ENCODE measurements around the gene VPS4B.

VPS4B gene

DNA sequence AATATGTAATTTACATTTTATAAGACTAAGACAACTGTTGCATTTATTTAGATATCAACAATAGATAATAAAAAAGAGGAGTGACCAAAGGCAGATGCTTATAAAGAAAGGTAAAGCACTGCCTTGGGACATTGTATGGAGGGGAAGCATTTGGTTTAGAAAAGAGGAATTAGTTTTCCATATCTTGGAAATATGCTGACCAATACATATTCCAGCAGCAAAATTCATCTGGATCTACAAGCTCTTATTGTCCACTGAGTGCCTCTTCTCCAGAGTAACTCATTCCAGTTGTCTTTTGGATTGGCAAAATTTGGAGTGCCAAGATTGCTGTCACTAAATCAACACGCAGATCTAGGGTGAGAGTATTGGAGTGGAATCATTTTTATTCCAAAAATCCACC lies 8.9 kb upstream of the VPS4B start:
- DNase-seq (ENCODE audit: low read depth in 1 of 2, low spot score in 1 of 2) = no peak

- no peak for DNase-seq (ENCODE audit: low read depth in 1 of 2, low spot score in 1 of 2)
Observed at GRCh38 chr18:63430526-63430925, 8.2 kb upstream of the VPS4B start.

GRCh38 chr18:63427558-63427957 lies 5.3 kb upstream of the VPS4B start:
- no peak for DNase-seq (ENCODE audit: low read depth in 1 of 2, low spot score in 1 of 2)

- no peak for DNase-seq (ENCODE audit: low read depth in 1 of 2, low spot score in 1 of 2)
Observed at GRCh38 chr18:63422864-63423304, 608 bp upstream of the VPS4B start.

- DNase-seq (ENCODE audit: low read depth in 1 of 2, low spot score in 1 of 2) = no peak
Observed at GRCh38 chr18:63421514-63421913, 762 bp downstream of the VPS4B start.

GRCh38 chr18:63412953-63413352 lies 9.3 kb downstream of the VPS4B start:
- DNase-seq (ENCODE audit: low read depth in 1 of 2, low spot score in 1 of 2) = no peak

DNA sequence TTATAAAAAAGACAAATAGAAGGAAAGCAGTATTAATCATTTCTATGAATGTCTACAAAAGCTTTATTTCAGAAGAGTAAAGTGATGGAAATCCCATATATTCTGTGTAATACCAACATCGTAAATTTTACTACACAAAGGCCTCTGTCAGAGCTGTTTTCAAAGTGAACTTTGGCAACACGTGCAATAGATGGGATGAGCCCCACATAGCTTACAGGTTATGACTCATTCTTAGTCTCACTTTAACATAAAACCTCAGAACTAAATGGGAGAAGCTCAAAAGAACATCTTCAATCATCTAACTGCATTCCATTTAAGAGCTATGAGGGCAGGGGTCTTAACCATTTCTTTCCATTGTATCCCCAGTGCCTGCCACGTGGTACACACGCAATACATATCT lies 11.5 kb downstream of the VPS4B start:
- DNase-seq (ENCODE audit: low read depth in 1 of 2, low spot score in 1 of 2) = no peak

- DNase-seq (ENCODE audit: low read depth in 1 of 2, low spot score in 1 of 2) = no peak
Observed at GRCh38 chr18:63409301-63409700, 13.0 kb downstream of the VPS4B start.

- DNase-seq (ENCODE audit: low read depth in 1 of 2, low spot score in 1 of 2) = no peak
Observed at GRCh38 chr18:63407734-63408133, 14.5 kb downstream of the VPS4B start.

DNA sequence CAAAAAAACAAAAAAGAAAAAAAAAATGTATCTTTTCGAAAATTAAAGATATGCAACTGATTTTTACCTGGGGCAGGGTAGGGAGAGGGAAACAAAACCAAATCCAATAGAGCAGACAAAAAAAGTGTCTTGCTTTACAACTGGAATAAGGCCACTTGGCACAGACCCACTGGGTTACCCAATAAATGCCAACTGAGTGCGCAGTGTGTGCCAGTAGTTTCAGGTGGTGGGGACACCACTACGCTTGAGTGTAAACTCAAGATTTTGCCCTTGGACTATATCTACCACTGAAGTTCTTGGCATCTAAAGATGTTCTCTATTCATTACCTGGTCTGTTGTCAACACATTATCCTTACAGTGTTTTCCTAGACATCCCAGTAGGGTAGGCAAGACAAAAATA lies 16.3 kb downstream of the VPS4B start:
- no peak for DNase-seq (ENCODE audit: low read depth in 1 of 2, low spot score in 1 of 2)

GRCh38 chr18:63402246-63403162 lies 19.8 kb downstream of the VPS4B start:
- DNase-seq (ENCODE audit: low read depth in 1 of 2, low spot score in 1 of 2) = no peak

GRCh38 chr18:63399300-63399699 lies 23.0 kb downstream of the VPS4B start:
- no peak for DNase-seq (ENCODE audit: low read depth in 1 of 2, low spot score in 1 of 2)

DNA sequence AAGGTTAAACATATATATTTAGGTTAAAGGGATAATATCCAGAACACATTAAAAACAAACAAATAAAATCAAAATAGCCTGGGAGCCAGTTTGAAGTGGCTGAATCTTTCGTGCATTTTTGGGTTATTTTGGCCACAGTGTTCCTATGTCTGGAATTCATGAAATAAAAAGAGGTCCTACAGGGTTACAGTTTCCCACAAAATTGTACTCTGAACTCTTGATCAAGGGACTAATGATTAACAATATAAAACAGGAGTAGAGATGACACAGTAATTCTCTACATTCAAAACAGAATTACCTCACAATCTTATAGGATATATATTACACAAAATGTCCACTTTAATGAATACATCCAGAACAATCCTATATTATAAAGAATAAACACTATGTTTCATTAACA lies 24.9 kb downstream of the VPS4B start:
- no peak for DNase-seq (ENCODE audit: low read depth in 1 of 2, low spot score in 1 of 2)

DNA sequence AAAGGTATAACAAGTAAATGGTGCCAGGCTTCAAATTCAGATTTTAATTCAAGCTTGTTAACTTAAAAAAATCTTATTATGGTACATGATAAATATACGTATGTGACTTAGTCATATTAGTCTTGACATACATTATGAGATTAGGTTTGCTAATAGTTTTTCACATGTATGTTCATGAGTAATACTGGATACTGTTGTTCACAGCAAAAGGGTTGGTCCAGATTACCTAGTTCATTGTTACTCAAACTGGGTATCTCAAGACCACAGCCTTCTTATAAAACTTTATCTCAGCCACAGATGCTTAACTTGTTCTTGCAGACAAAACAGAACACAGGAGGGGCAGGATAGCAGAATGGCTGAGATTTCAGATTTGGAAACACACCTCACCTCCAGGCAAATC lies 26.8 kb downstream of the VPS4B start:
- DNase-seq (ENCODE audit: low read depth in 1 of 2, low spot score in 1 of 2) = no peak

DNA sequence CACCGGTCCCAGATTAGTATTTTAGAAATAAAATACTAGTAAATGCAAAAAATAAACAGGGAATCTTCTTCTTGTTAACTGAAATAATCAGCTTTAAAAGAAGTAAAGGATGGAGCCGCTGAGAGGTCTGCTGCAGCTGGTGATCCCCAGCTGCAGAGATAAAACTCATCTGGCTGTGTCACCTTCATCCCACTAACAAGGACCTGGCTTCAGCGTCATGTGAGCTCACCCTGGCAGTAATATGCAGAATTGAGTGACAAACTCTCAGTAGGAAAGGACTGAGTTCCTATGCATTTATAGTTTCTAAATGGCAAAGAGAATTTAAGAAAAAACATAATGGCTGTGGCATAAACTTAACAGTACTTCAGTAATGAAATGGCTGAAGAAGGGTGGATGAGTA lies 27.3 kb downstream of the VPS4B start:
- no peak for DNase-seq (ENCODE audit: low read depth in 1 of 2, low spot score in 1 of 2)

DNA sequence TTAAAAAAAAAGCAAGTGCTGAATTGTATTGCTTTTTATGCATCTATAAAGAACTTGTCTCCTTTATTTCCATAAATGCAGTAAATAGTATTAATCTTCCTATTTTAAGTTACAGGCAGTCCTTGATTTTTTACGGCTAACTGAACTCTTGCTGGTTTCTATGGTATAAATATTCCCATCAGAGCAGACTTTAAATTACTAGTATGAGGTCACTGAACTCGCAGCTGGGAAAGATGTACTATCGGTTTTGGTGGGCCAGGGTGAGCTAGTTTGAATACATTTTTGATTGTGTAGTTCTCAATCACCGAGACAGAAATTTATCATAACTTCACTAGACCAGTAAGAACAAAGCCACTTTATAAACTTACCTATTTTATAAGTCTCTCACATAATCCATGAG lies 34.4 kb downstream of the VPS4B start:
- DNase-seq (ENCODE audit: low read depth in 1 of 2, low spot score in 1 of 2) = no peak

DNA sequence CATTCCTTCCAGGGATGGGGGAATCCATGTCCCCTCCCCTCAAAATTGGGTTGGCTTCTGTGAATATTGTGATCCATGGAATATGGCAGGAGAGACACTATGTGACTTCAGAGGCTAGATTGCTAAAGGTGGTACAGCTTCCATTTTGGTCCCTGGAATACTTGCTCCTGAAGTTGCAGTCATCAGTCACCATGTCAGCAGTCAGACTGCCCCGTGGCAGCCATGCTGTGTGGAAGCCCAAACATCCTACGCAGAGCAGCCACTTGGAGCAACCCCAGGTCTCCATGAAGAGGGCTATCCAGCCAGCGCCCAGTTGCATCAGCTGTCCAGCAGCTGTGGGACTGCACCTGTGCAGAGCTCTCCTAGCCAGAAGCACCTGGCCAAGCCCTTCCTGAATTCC lies 39.4 kb downstream of the VPS4B start:
- no peak for DNase-seq (ENCODE audit: low read depth in 1 of 2, low spot score in 1 of 2)

DNA sequence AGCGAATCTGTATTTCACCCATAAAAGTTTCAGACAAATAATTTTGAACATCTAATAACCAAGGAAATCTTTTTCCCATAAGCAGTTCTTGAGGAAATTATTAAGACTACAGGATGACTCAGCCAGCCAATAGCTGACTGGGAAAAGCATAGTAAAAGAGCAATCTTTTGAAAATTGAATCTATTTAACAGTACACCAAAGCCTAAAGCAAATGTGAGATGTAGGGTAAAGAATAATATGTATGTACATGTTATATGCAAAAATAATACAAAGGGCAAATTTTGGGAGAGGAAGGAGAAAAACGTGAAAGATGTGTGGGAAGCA lies 42.7 kb downstream of the VPS4B start:
- no peak for DNase-seq (ENCODE audit: low read depth in 1 of 2, low spot score in 1 of 2)

GRCh38 chr18:63378919-63379638 lies 43.2 kb downstream of the VPS4B start:
- DNase-seq (ENCODE audit: low read depth in 1 of 2, low spot score in 1 of 2) = no peak

DNA sequence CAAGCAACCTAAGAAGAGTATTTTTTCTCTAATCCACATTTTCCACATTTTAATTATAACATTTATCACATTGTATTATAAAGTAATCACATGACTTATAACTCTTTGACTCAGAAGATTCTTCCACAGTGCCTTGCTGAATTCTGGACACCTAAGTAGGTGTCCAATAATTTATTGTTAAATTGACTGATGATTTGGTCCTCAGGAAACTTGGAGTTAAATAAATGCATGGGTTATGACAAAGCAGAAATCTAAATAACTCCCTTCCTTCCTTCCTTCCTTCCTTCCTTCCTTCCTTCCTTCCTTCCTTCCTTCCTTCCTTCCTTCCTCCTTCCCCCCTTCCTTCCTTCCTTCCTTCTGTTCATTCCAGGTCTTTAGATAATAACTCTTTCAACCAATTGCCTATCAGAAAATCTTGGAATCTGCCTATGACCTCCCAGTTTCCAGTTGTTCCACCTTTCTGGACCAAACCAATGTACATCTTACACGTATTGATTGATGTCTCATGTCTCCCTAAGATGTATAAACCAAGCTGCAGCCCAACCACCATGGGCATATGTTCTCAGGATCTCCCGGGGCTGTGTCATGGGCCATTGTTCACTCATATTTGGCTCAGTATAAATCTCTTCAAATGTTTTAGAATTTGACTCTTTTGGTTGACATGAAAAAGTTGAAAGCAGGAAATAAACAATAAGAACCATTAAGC lies 44.8 kb downstream of the VPS4B start:
- no peak for DNase-seq (ENCODE audit: low read depth in 1 of 2, low spot score in 1 of 2)

- DNase-seq (ENCODE audit: low read depth in 1 of 2, low spot score in 1 of 2) = no peak
Observed at GRCh38 chr18:63376538-63376937, 45.7 kb downstream of the VPS4B start.

DNA sequence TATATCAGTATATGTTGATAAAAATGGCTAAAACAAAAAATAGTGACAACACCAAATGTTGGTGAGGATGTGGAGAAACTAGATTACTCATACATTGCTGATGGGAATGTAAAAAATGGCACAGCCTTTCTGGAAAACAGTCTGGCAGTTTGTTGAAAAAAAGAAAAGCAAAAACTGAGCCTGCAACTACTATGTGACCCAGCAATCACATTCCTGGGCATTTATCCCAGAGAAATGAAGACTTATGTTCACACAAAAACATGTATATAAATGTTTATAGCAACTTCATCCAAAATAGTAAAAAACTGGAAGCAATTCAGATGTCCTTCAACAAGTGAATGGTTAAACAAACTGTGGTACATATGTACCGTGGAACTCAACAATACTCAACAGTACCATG lies 47.7 kb downstream of the VPS4B start:
- no peak for DNase-seq (ENCODE audit: low read depth in 1 of 2, low spot score in 1 of 2)
